K562 (cell line): ENCODE measurements around the gene SYVN1. TPM values are rescaled to one million over a fixed set of nuclear protein-coding genes. Genes with fewer than 3 reads are reported as not detected.

ENCODE experiments used
- ATAC-seq: fragments of 200-7000 bp; cut with Tn5 transposase; 3 replicates; pipeline ENCODE4 v1.9.1; 2020; ENCODE audit warnings: moderate library complexity
- BruUV-seq: library from RNA; stranded (reverse); fragments of 400-500 nt; replicated peaks from 2 replicates; lab custom pipeline; 2021; lab: Mats Ljungman, UMichigan
- CTCF ChIA-PET: fragments of 300-600 bp; formaldehyde crosslinking; extraction: SDS; loops from one replicate; lab custom pipeline; 2021; ENCODE audit warnings: low intra/inter-chr PET ratio; lab: Yijun Ruan, JAX
- POLR2A ChIA-PET: fragments of 300-600, 350-650 bp; sonication (Branson Sonifier 250); formaldehyde crosslinking; extraction: SDS; loops from one replicate; lab custom pipeline; 2021; ENCODE audit warnings: antibody characterized with exemption, inconsistent platforms; lab: Yijun Ruan, JAX
- DNase-seq, 4 experiments: peaks; one replicate each; pipeline versions ENCODE4 v3.0.0 to v3.0.0-alpha.2; 2011 to 2018; ENCODE audit warnings: low spot score in 3 of 4, mixed read lengths in 3 of 4; ENCODE audit errors: extremely low read depth in 1 of 4
- FAIRE-seq: peaks from 2 replicates; lab custom pipeline; 2011; peaks lifted over from hg19 to GRCh38; lab: Jason Lieb, UNC
- H2AFZ ChIP-seq: 2 replicates; pipeline ENCODE4 v1.6.0; 2011; ENCODE audit warnings: low read depth, low read length, control low read depth, inconsistent platforms
- H3K27ac ChIP-seq: fragments of 200-600 bp; 3 replicates; pipeline ENCODE4 v1.8.0; 2011; ENCODE audit warnings: low read depth, mild to moderate bottlenecking, control low read depth, inconsistent platforms, low read length, moderate library complexity, mixed read lengths; ENCODE audit errors: extremely low read depth
- H3K27me3 ChIP-seq, 2 experiments: fragments of 300-600 bp in 1 of 2; 2 replicates in 1 of 2; 3 replicates in 1 of 2; pipeline versions ENCODE4 v1.6.0 to v1.8.0; 2011; ENCODE audit warnings: inconsistent platforms in 2 of 2, low read length in 2 of 2, mild to moderate bottlenecking in 1 of 2, mixed read lengths in 1 of 2, moderate library complexity in 1 of 2; ENCODE audit not compliant: control insufficient read depth in 2 of 2, insufficient read depth in 2 of 2
- H3K36me3 ChIP-seq: fragments of 300-600 bp; 3 replicates; pipeline ENCODE4 v1.8.0; 2011; ENCODE audit warnings: mild to moderate bottlenecking, low read length, inconsistent platforms; ENCODE audit not compliant: control insufficient read depth, insufficient read depth
- H3K4me1 ChIP-seq, 2 experiments: fragments of 200-600 bp in 1 of 2; replicated peaks in 1 of 2; 2 replicates in 1 of 2; 3 replicates in 1 of 2; pipeline versions ENCODE4 v1.5.1 to v1.8.0; 2011; ENCODE audit warnings: inconsistent platforms in 2 of 2, low read length in 2 of 2, mild to moderate bottlenecking in 1 of 2, mixed read lengths in 1 of 2, moderate library complexity in 1 of 2; ENCODE audit not compliant: control insufficient read depth in 2 of 2, insufficient read depth in 2 of 2
- H3K4me2 ChIP-seq: 2 replicates; pipeline ENCODE4 v1.6.1; 2011; ENCODE audit warnings: low read length, control low read depth, inconsistent platforms, mixed read lengths; ENCODE audit not compliant: insufficient read depth
- H3K4me3 ChIP-seq: fragments of 200-600 bp; sonication (generic), shearing (Covaris generic); 2 replicates; pipeline ENCODE4 v1.5.1; 2016; ENCODE audit warnings: control low read depth, inconsistent platforms
- H3K79me2 ChIP-seq: fragments of 200-600 bp; 3 replicates; pipeline ENCODE4 v1.8.0; 2011; ENCODE audit warnings: low read length, inconsistent platforms; ENCODE audit not compliant: control insufficient read depth, insufficient read depth
- H3K9ac ChIP-seq, 2 experiments: 2 replicates each; pipeline versions ENCODE4 v1.6.0 to v1.6.1; 2011; ENCODE audit warnings: low read depth in 2 of 2, low read length in 2 of 2, control low read depth in 1 of 2, inconsistent platforms in 1 of 2, mild to moderate bottlenecking in 1 of 2, mixed read lengths in 1 of 2; ENCODE audit not compliant: insufficient read depth in 1 of 2
- H3K9me1 ChIP-seq: one replicate; pipeline ENCODE4 v1.6.0; 2011; ENCODE audit warnings: inconsistent platforms, mild to moderate bottlenecking, low read length, moderate library complexity; ENCODE audit not compliant: control insufficient read depth, insufficient read depth
- H3K9me3 ChIP-seq: replicated peaks from 2 replicates; pipeline ENCODE4 v1.5.1; 2011; ENCODE audit warnings: low read depth, low read length, inconsistent platforms; ENCODE audit not compliant: control insufficient read depth, insufficient read depth
- H4K20me1 ChIP-seq: replicated peaks from 2 replicates; pipeline ENCODE4 v1.6.1; 2011; ENCODE audit warnings: low read length, inconsistent platforms, mixed read lengths; ENCODE audit not compliant: control insufficient read depth, insufficient read depth
- BRD4 ChIP-seq: fragments of 200-600 bp; sonication (generic); IDR thresholded peaks from 2 replicates; pipeline ENCODE4 v1.6.1; 2017; ENCODE audit warnings: inconsistent platforms
- ELK1 ChIP-seq: sonication (generic); formaldehyde crosslinking; IDR thresholded peaks from 2 replicates; pipeline ENCODE4 v1.8.1; 2022; ENCODE audit warnings: missing genetic modification reagents
- ETV1 ChIP-seq: fragments of 450-650 bp; conservative IDR thresholded peaks from 2 replicates; pipeline ENCODE4 v1.6.1; 2016; ENCODE audit warnings: missing genetic modification characterization, control low read depth, low read depth, missing compliant biosample characterization
- OTX1 ChIP-seq: fragments of 450-650 bp; formaldehyde crosslinking; IDR thresholded peaks from 2 replicates; pipeline ENCODE4 v1.4.0; 2022; ENCODE audit warnings: mild to moderate bottlenecking
- PPARD ChIP-seq: fragments of 250-450 bp; sonication (Bioruptor Pico); IDR thresholded peaks from 2 replicates; pipeline ENCODE4 v1.8.0; 2022; ENCODE audit warnings: inconsistent platforms, mild to moderate bottlenecking, moderate library complexity
- SMAD2 ChIP-seq: fragments of 150-350 bp; IDR thresholded peaks from 2 replicates; pipeline ENCODE4 v1.6.1; 2014; ENCODE audit warnings: low read depth, mild to moderate bottlenecking, low read length
- THAP12 ChIP-seq: fragments of 250-450 bp; sonication (Bioruptor Pico); IDR thresholded peaks from 2 replicates; pipeline ENCODE4 v1.9.0; 2021; ENCODE audit warnings: mild to moderate bottlenecking, inconsistent platforms
- ZBTB43 ChIP-seq: sonication (generic); formaldehyde crosslinking; IDR thresholded peaks from 2 replicates; pipeline ENCODE4 v1.8.0; 2023; ENCODE audit warnings: mild to moderate bottlenecking, missing genetic modification reagents
- ZNF174 ChIP-seq: fragments of 250-450 bp; sonication (Bioruptor Pico); IDR thresholded peaks from 2 replicates; pipeline ENCODE4 v1.4.0; 2020; ENCODE audit warnings: mild to moderate bottlenecking
- ZNF316 ChIP-seq: fragments of 450-650 bp; IDR thresholded peaks from 2 replicates; pipeline ENCODE4 v1.6.1; 2016
- ZNF75A ChIP-seq: fragments of 450-650 bp; formaldehyde crosslinking; IDR thresholded peaks from 2 replicates; pipeline ENCODE4 v1.4.0; 2020; ENCODE audit warnings: mild to moderate bottlenecking
- ZNF778 ChIP-seq: fragments of 450-650 bp; formaldehyde crosslinking; IDR thresholded peaks from 2 replicates; pipeline ENCODE4 v1.4.0; 2020; ENCODE audit warnings: mild to moderate bottlenecking, moderate library complexity
- WGBS: fragments of 100-300 bp; shearing (Covaris generic); methylation state at CpG from one replicate; pipeline ENCODE4 v1.1.6; 2016; ENCODE audit warnings: low coverage, mixed read lengths; ENCODE audit not compliant: insufficient coverage; ENCODE audit errors: missing lambda C conversion rate; 5-methylcytosine and 5-hydroxymethylcytosine counted together
- in situ Hi-C: fragments of 300-500 bp; cut with MboI; formaldehyde crosslinking; loops from 4 replicates; pipeline ENCODE4 v1.15.0; 2018; ENCODE audit warnings: inconsistent platforms, mixed read lengths
- intact Hi-C: fragments of 100-400 bp; cut with micrococcal nuclease; formaldehyde crosslinking; loops from 2 replicates; pipeline ENCODE4 v1.14.2; 2022
- polyA plus RNA-seq, 8 experiments: library from polyadenylated mRNA; depleted of rRNA in 4 of 8; stranded (reverse) in 5 of 8; unstranded in 3 of 8; fragments of >200 nt; fragmentation: Nextera tagmentation in 2 of 8; fragmentation: Illumina TruSeq in 1 of 8; extraction: Ambion mirVana in 2 of 8; extraction: Trizol in 1 of 8; gene quantifications; 2 replicates each; pipeline versions ENCODE4 v1.2.1 to v1.2.3, GENCODE V29; 2011 to 2014; ENCODE audit warnings: inconsistent platforms in 1 of 8, missing spikeins in 1 of 8
- total RNA-seq, 7 experiments: library from RNA; depleted of rRNA in 6 of 7; stranded (reverse); fragments of >200 nt in 6 of 7; fragmentation: Illumina TruSeq in 2 of 7; extraction: Trizol in 2 of 7; gene quantifications; 2 replicates each; pipeline versions ENCODE4 v1.2.1 to v1.2.3, GENCODE V29; 2011 to 2021; ENCODE audit warnings: low replicate concordance in 1 of 7

SYVN1 gene
- total and polyA plus RNA-seq, 9 of the 15 experiments (the other 6 are each of a cell fraction or from before 2014, with no cell fraction given) = 0.41 to 47.4 (median 9.9) TPM

- in situ Hi-C loops = no loop called here
- intact Hi-C loops = no loop called here
- POLR2A ChIA-PET = interaction anchor here (1.2 to 8.4 kb wide), 5 partner anchors 11 to 284 kb away, joined by 4 to 182 read pairs (median 14); partner anchors contain the start of genes FAU, MRPL49, SPDYC and ZNHIT2
- H3K9ac ChIP-seq = peak overlapping the region in 1 of 2 experiments; percentile 99; a peak in 2 of 4 replicates
- H3K4me3 ChIP-seq = no peak overlapping the region
- H3K4me2 ChIP-seq = no peak overlapping the region
- H2AFZ ChIP-seq = no peak overlapping the region
- no peak overlapping the region; the same call in 2 of the 3 replicates for H3K27ac ChIP-seq
- FAIRE-seq (no peak), DNase-seq (no peak), ATAC-seq (no peak)
- TF ChIP-seq ZNF316 (no peak), ELK1 (CRISPR knock-in tag) (no peak), ZNF174 (CRISPR knock-in tag) (no peak)
- 85% methylated on average over 6 of the region's 6 CpGs for WGBS
- no peaks in the 10 kb centered on the region for H3K9me3 ChIP-seq
- peaks cover 4% of the 10 kb centered on the region for H3K9me1 ChIP-seq
- CTCF ChIA-PET = no interaction called here
- H3K4me1 ChIP-seq = peaks cover 21 to 49% of the 10 kb centered on the region in 2 experiments; a peak in 4 of 5 replicates
- H3K27me3 ChIP-seq = no peaks in the 10 kb centered on the region; a peak in 1 of 5 replicates
- peaks cover 61% of the 10 kb centered on the region for H3K36me3 ChIP-seq
- no TSS peak for BruUV-seq
- peaks cover 9% of the 10 kb centered on the region; the same call in 1 of the 2 replicates for H4K20me1 ChIP-seq
- peaks cover 41% of the 10 kb centered on the region for H3K79me2 ChIP-seq
These were observed 2.5 kb downstream of the SYVN1 start for GRCh38 chr11:65131895-65132237.

GRCh38 chr11:65131417-65131776 lies 2.9 kb downstream of the SYVN1 start:
- no peak for ATAC-seq
- in situ Hi-C loops = no loop called here
- intact Hi-C loops = no loop called here
- no peak for TF ChIP-seq PPARD
- TF ChIP-seq OTX1 (CRISPR knock-in tag) = no peak
- no peak for TF ChIP-seq BRD4
- no peak for TF ChIP-seq ETV1 (tag)
- TF ChIP-seq ZNF778 (CRISPR knock-in tag) = no peak
- TF ChIP-seq ZBTB43 (CRISPR knock-in tag) = no peak
- TF ChIP-seq SMAD2 = no peak
- TF ChIP-seq THAP12 (CRISPR knock-in tag) = no peak
- no peak for TF ChIP-seq ZNF75A (CRISPR knock-in tag)

More at GRCh38 chr11:65131417-65131776, 2.9 kb downstream of the SYVN1 start:
- Histone ChIP-seq H3K4me2 (no peak overlapping the region), H3K4me3 (no peak overlapping the region), H3K9me1 (peaks cover 4% of the 10 kb centered on the region), H3K27ac (no peak overlapping the region; the same call in 2 of the 3 replicates), H3K4me1 (peaks cover 19 to 44% of the 10 kb centered on the region in 2 experiments; a peak in 4 of 5 replicates), H2AFZ (no peak overlapping the region), H4K20me1 (peaks cover 9% of the 10 kb centered on the region; the same call in 1 of the 2 replicates), H3K9me3 (no peaks in the 10 kb centered on the region), H3K36me3 (peaks cover 66% of the 10 kb centered on the region), H3K27me3 (no peaks in the 10 kb centered on the region; a peak in 1 of 5 replicates), H3K9ac (0 out of 4 replicates have a peak overlapping the region, but pooled peaks of 1 of the 2 experiments have one; percentile 21), H3K79me2 (peaks cover 41% of the 10 kb centered on the region)
- BruUV-seq = no TSS peak
- POLR2A ChIA-PET = interaction anchor here (1.1 to 8.4 kb wide), 5 partner anchors 11 to 285 kb away, joined by 4 to 182 read pairs (median 4); partner anchors contain the start of genes FAU, MRPL49, SPDYC and ZNHIT2
- CTCF ChIA-PET = no interaction called here
- no peak for FAIRE-seq
- DNase-seq = no peak
- 63% methylated on average over 2 of the region's 3 CpGs for WGBS
